Large intestine (tissue), 3 donors: ENCODE results near the gene ZNF443. TPM values are rescaled to one million over a fixed set of nuclear protein-coding genes. Genes with fewer than 3 reads are reported as not detected.
"Not testable (repeated sequence)": the region's sequence is repeated elsewhere in the genome, so short reads cannot be mapped to it uniquely, and the experiment has no call there.

Experiments used
- DNase-seq, 2 donors: peaks; one replicate each; pipeline versions ENCODE4 v3.0.0 to v3.0.0-alpha.2; 2013
- H3K27ac ChIP-seq: one replicate; pipeline ENCODE4 v1.5.1; 2013; ENCODE audit warnings: low read length
- H3K27me3 ChIP-seq: 2 replicates; pipeline ENCODE4 v1.6.1; 2013; ENCODE audit warnings: low read length; ENCODE audit not compliant: control insufficient read depth, insufficient read depth
- H3K36me3 ChIP-seq: 2 replicates; pipeline ENCODE4 v1.6.1; 2013; ENCODE audit warnings: low read length; ENCODE audit not compliant: control insufficient read depth, insufficient read depth
- H3K4me1 ChIP-seq: one replicate; pipeline ENCODE4 v1.6.1; 2013; ENCODE audit warnings: low read length; ENCODE audit not compliant: control insufficient read depth, insufficient read depth
- H3K4me3 ChIP-seq: one replicate; pipeline ENCODE4 v1.5.1; 2013; ENCODE audit warnings: low read length
- H3K9me3 ChIP-seq: one replicate; pipeline ENCODE4 v1.6.1; 2013; ENCODE audit warnings: mild to moderate bottlenecking, low read depth, low read length, moderate library complexity; ENCODE audit not compliant: control insufficient read depth
- WGBS: methylation state at CpG from one replicate; pipeline ENCODE4 v1.1.5; 2013; ENCODE audit warnings: low lambda C conversion rate; ENCODE audit not compliant: insufficient coverage; 5-methylcytosine and 5-hydroxymethylcytosine counted together
- polyA plus RNA-seq: library from polyadenylated mRNA; unstranded; fragments of 120-200 nt; gene quantifications from one replicate; pipeline ENCODE4 v1.2.1, GENCODE V29; 2013

The ZNF443 gene
- polyA plus RNA-seq, 1 donor = 6.4 TPM

- Histone ChIP-seq H3K4me3 (no peak overlapping the region), H3K27ac (no peak overlapping the region), H3K36me3 (peaks cover 1% of the 10 kb centered on the region), H3K4me1 (no peaks in the 10 kb centered on the region), H3K9me3 (peaks cover 18% of the 10 kb centered on the region), H3K27me3 (no peaks in the 10 kb centered on the region)
- DNase-seq = no peak
- WGBS = 100% methylated on average over 1 of the region's 2 CpGs
Measured at GRCh38 chr19:12425236-12425887, 15.5 kb downstream of the ZNF443 start.

GRCh38 chr19:12417273-12417672 is 23.5 kb downstream of the ZNF443 start:
- no CpG with 5 or more reads among the region's 5 CpGs for WGBS
- not testable (repeated sequence) for H3K27me3 ChIP-seq, H3K36me3 ChIP-seq, H3K27ac ChIP-seq, DNase-seq, H3K4me1 ChIP-seq, H3K9me3 ChIP-seq, H3K4me3 ChIP-seq

- H3K27ac ChIP-seq = no peak overlapping the region
- no CpG with 5 or more reads among the region's 2 CpGs for WGBS
- DNase-seq = no peak
- H3K27me3 ChIP-seq = no peaks in the 10 kb centered on the region
- no peaks in the 10 kb centered on the region for H3K4me1 ChIP-seq
- H3K36me3 ChIP-seq = no peaks in the 10 kb centered on the region
- H3K4me3 ChIP-seq = no peak overlapping the region
- H3K9me3 ChIP-seq = peaks cover 5% of the 10 kb centered on the region
Measured at GRCh38 chr19:12411893-12412292, 28.9 kb downstream of the ZNF443 start.

- H3K4me1 ChIP-seq = no peaks in the 10 kb centered on the region
- no peaks in the 10 kb centered on the region for H3K36me3 ChIP-seq
- H3K27me3 ChIP-seq = no peaks in the 10 kb centered on the region
- WGBS = no CpG with 5 or more reads among the region's 71 CpGs
- peak within 1 kb of the TSS; percentile 91 for H3K4me3 ChIP-seq
- DNase-seq = peak; percentile 98 to 99
- peak within 1 kb of the TSS; percentile 80 for H3K27ac ChIP-seq
- H3K9me3 ChIP-seq = no peaks in the 10 kb centered on the region
Measured at GRCh38 chr19:12400633-12401502, 40.0 kb downstream of the ZNF443 start, which contains the start of gene ZNF799. Gene ZNF799 (minus strand): TSS chr19:12401271. CDS start chr19:12401070, 201 bp downstream.

GRCh38 chr19:12399901-12400632 is 40.8 kb downstream of the ZNF443 start:
- H3K4me1 ChIP-seq, H3K27me3 ChIP-seq, H3K36me3 ChIP-seq, H3K9me3 ChIP-seq: not testable (repeated sequence)
- peak overlapping the region; percentile 80 for H3K27ac ChIP-seq
- DNase-seq = peak; percentile 9 to 71
- no CpG with 5 or more reads among the region's 23 CpGs for WGBS
- peak overlapping the region; percentile 91 for H3K4me3 ChIP-seq

- H3K27me3 ChIP-seq, DNase-seq, H3K4me3 ChIP-seq, H3K9me3 ChIP-seq, H3K4me1 ChIP-seq, H3K27ac ChIP-seq: not testable (repeated sequence)
- 93% methylated on average over 2 of the region's 6 CpGs for WGBS
- peaks cover 16% of the 10 kb centered on the region for H3K36me3 ChIP-seq
Measured at GRCh38 chr19:12391148-12391547, 49.7 kb downstream of the ZNF443 start.

GRCh38 chr19:12386365-12386764 is 54.5 kb downstream of the ZNF443 start:
- not testable (repeated sequence) for H3K36me3 ChIP-seq, DNase-seq, H3K4me1 ChIP-seq, H3K27me3 ChIP-seq, H3K27ac ChIP-seq, H3K4me3 ChIP-seq, H3K9me3 ChIP-seq
- WGBS = no CpG with 5 or more reads among the region's 2 CpGs

- no CpG with 5 or more reads among the region's 2 CpGs for WGBS
- H3K9me3 ChIP-seq = peaks cover 26% of the 10 kb centered on the region
- H3K27ac ChIP-seq = no peak overlapping the region
- no peaks in the 10 kb centered on the region for H3K27me3 ChIP-seq
- no peaks in the 10 kb centered on the region for H3K4me1 ChIP-seq
- no peak for DNase-seq
- H3K36me3 ChIP-seq = peaks cover 11% of the 10 kb centered on the region
- H3K4me3 ChIP-seq = no peak overlapping the region
Measured at GRCh38 chr19:12380444-12380737, 60.4 kb downstream of the ZNF443 start.

- H3K4me3 ChIP-seq = no peak overlapping the region
- no peak overlapping the region for H3K27ac ChIP-seq
- H3K27me3 ChIP-seq = no peaks in the 10 kb centered on the region
- no peak for DNase-seq
- 90% methylated on average over 2 of the region's 5 CpGs for WGBS
- peaks cover 11% of the 10 kb centered on the region for H3K36me3 ChIP-seq
- no peaks in the 10 kb centered on the region for H3K4me1 ChIP-seq
- H3K9me3 ChIP-seq = peaks cover 26% of the 10 kb centered on the region
Measured at GRCh38 chr19:12379732-12380443, 60.9 kb downstream of the ZNF443 start.
